Kidney (tissue), 14 donors: ENCODE measurements around the gene PRMT9. TPM values are rescaled to one million over a fixed set of nuclear protein-coding genes. Genes with fewer than 3 reads are reported as not detected.
A peak's percentile ranks its signal among the peaks of the same experiment; 100 is the strongest.

Experiments
- DNase-seq, 5 donors: peaks; one replicate each; pipeline ENCODE4 v3.0.0-alpha.2; 2013 to 2020
- FAIRE-seq: peaks from 2 replicates; lab custom pipeline; 2012; peaks lifted over from hg19 to GRCh38; lab: Jason Lieb, UNC
- H3K27ac ChIP-seq, 2 donors: one replicate each; pipeline ENCODE4 v1.7.0; 2013; ENCODE audit warnings: low read depth in 2 of 2, low read length in 2 of 2, inconsistent platforms in 1 of 2
- H3K27me3 ChIP-seq: one replicate; pipeline ENCODE4 v1.7.1; 2013; ENCODE audit warnings: low read length, inconsistent platforms; ENCODE audit not compliant: control insufficient read depth, insufficient read depth
- H3K36me3 ChIP-seq, 3 donors: one replicate each; pipeline versions ENCODE4 v1.7.0 to v1.7.1; 2013; ENCODE audit warnings: low read length in 3 of 3, control low read depth in 1 of 3, inconsistent platforms in 1 of 3; ENCODE audit not compliant: insufficient read depth in 3 of 3, control insufficient read depth in 2 of 3
- H3K4me1 ChIP-seq, 3 donors: one replicate each; pipeline versions ENCODE4 v1.7.0 to v1.7.1; 2013; ENCODE audit warnings: low read length in 3 of 3, inconsistent platforms in 1 of 3, low read depth in 1 of 3; ENCODE audit not compliant: control insufficient read depth in 2 of 3, insufficient read depth in 2 of 3
- H3K4me3 ChIP-seq, 3 donors: one replicate each; pipeline versions ENCODE4 v1.7.0 to v1.8.1; 2013; ENCODE audit warnings: low read length in 3 of 3, control low read depth in 1 of 3, inconsistent platforms in 1 of 3
- H3K9ac ChIP-seq, 3 donors: one replicate each; pipeline versions ENCODE4 v1.7.0 to v1.7.1; 2013; ENCODE audit warnings: low read length in 3 of 3, control low read depth in 1 of 3, inconsistent platforms in 1 of 3
- H3K9me3 ChIP-seq, 3 donors: one replicate each; pipeline versions ENCODE4 v1.7.0 to v1.7.1; 2013; ENCODE audit warnings: low read length in 3 of 3, control low read depth in 1 of 3, inconsistent platforms in 1 of 3; ENCODE audit not compliant: control insufficient read depth in 2 of 3, insufficient read depth in 1 of 3
- intact Hi-C: fragments of 100-400 bp; cut with DNase I; formaldehyde crosslinking; loops from one replicate; pipeline ENCODE4 v1.11.1; 2022
- polyA plus RNA-seq: library from polyadenylated mRNA; stranded (reverse); fragments of 350-450 nt; fragmentation: Illumina TruSeq; extraction: RNeasy Lipid Tissue Mini Kit (QIAGEN cat#74804); gene quantifications from one replicate; pipeline ENCODE4 v1.2.3, GENCODE V29; 2014; ENCODE audit warnings: low read depth, low replicate concordance; ENCODE audit not compliant: insufficient read depth
- total RNA-seq: library from RNA; stranded (reverse); fragmentation: NEBNext Ultra II Directional; extraction: Animal tissue kit (Norgen Biotek cat#: 25700); gene quantifications from one replicate; pipeline ENCODE4 v1.2.1, GENCODE V29; 2021
- TF ChIP-seq, protein P1 (sequence below): IDR thresholded peaks from 3 replicates; pipeline ENCODE4 v1.5.1; 2012; ENCODE audit warnings: mild to moderate bottlenecking, moderate library complexity, borderline replicate concordance; ENCODE audit not compliant: insufficient read depth; ENCODE audit errors: extremely low read depth
- donor health status: control.
- donor health status: control.
- donor health status: control.
- donor health status: control.
- donor health status: control.
- donor health status: DM: yes; HTN: yes; CAD: no.
- donor health status: Normal renal cell carcinoma (clear cell type).

PRMT9 gene
- total and polyA plus RNA-seq, 2 donors from 2014 or later, result 7.6 to 11.7 TPM

DNA sequence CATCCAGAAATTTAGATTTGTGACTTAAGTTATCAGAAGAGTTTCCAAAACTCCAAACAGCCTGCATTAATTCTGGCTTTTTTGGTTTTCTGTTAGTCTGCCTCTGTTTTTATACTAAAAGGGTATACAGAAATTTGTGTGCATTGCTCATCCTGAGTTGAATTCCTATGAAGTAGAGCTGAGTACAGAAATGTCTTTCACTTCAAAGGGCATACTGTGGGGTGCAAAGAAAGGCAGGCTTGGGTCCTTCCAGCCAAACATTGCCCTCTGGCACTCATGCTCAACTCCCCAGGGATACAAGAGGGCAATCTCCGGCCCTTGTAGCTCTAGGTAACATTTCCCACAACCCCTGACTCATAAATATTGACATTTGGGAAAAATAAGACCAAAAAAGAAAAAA is 94.4 kb downstream of the PRMT9 start:
- no peak overlapping the region for H3K9ac ChIP-seq
- H3K9me3 ChIP-seq, result no peaks in the 10 kb centered on the region
- DNase-seq (peak in 1 of 5 donors; percentile 11), FAIRE-seq (no peak)
- intact Hi-C loops, result loop anchor here (10.0 kb wide), 1 partner anchor 55 kb away; no protein-coding TSS in a partner anchor
- no peaks in the 10 kb centered on the region for H3K27me3 ChIP-seq
- no peak overlapping the region for H3K4me3 ChIP-seq
- peaks cover 0 to 4% (median 0%) of the 10 kb centered on the region in 3 donors for H3K4me1 ChIP-seq
- TF ChIP-seq, protein P1, sequence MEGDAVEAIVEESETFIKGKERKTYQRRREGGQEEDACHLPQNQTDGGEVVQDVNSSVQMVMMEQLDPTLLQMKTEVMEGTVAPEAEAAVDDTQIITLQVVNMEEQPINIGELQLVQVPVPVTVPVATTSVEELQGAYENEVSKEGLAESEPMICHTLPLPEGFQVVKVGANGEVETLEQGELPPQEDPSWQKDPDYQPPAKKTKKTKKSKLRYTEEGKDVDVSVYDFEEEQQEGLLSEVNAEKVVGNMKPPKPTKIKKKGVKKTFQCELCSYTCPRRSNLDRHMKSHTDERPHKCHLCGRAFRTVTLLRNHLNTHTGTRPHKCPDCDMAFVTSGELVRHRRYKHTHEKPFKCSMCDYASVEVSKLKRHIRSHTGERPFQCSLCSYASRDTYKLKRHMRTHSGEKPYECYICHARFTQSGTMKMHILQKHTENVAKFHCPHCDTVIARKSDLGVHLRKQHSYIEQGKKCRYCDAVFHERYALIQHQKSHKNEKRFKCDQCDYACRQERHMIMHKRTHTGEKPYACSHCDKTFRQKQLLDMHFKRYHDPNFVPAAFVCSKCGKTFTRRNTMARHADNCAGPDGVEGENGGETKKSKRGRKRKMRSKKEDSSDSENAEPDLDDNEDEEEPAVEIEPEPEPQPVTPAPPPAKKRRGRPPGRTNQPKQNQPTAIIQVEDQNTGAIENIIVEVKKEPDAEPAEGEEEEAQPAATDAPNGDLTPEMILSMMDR, result no peak
- H3K27ac ChIP-seq, result peak overlapping the region in 1 of 2 donors; percentile 28
- no peaks in the 10 kb centered on the region for H3K36me3 ChIP-seq

Other genes with a start within 250 kb of the PRMT9 start
- gene EDNRA, start 203.1 kb downstream of the PRMT9 start, total RNA-seq, result 8.1 TPM
- 3.2 TPM for gene EDNRA, start 203.1 kb downstream of the PRMT9 start, polyA plus RNA-seq
- gene TMEM184C, start 66.8 kb downstream of the PRMT9 start, total RNA-seq, result 33.7 TPM
- 16.2 TPM for gene TMEM184C, start 66.8 kb downstream of the PRMT9 start, polyA plus RNA-seq
- gene ARHGAP10, start 47.9 kb upstream of the PRMT9 start, total RNA-seq, result 20.3 TPM
- 13.4 TPM for gene ARHGAP10, start 47.9 kb upstream of the PRMT9 start, polyA plus RNA-seq